SH-SY5Y (cell line): ENCODE data around the gene ZNF777.

Experiments
- GATA2 ChIP-seq: IDR thresholded peaks from 2 replicates; pipeline ENCODE4 v1.6.1; 2011; ENCODE audit warnings: mild to moderate bottlenecking, low read depth, low read length
- GATA3 ChIP-seq: IDR thresholded peaks from 2 replicates; pipeline ENCODE4 v1.6.1; 2011; ENCODE audit warnings: low read depth, mild to moderate bottlenecking, low read length, moderate library complexity

GRCh38 chr7:149497467-149498261, 36.8 kb upstream of the ZNF777 start, which contains the start of gene ZNF746:
- TF ChIP-seq GATA3 (no peak), GATA2 (no peak)
